MV-4-11 (cell line): ENCODE results near the gene HDAC1.

Source experiments
- DNase-seq: peaks from one replicate; lab custom pipeline; 2025; lab: John Stamatoyannopoulos, UW

Gene HDAC1

GRCh38 chr1:32330558-32331151 is 38.8 kb downstream of the HDAC1 start:
- no peak for DNase-seq

- no peak for DNase-seq
These were observed 39.7 kb downstream of the HDAC1 start for GRCh38 chr1:32331549-32331948.

- no peak for DNase-seq
These were observed 40.6 kb downstream of the HDAC1 start for GRCh38 chr1:32332290-32333079.

GRCh38 chr1:32333251-32333963 is 41.5 kb downstream of the HDAC1 start:
- DNase-seq, result no peak

GRCh38 chr1:32334274-32334861 is 42.5 kb downstream of the HDAC1 start:
- DNase-seq, result no peak

- DNase-seq, result peak; percentile 17
These were observed 43.1 kb downstream of the HDAC1 start for GRCh38 chr1:32334864-32335534.

GRCh38 chr1:32335535-32335789 is 43.6 kb downstream of the HDAC1 start:
- DNase-seq, result no peak

- DNase-seq, result peak; percentile 35
These were observed 44.1 kb downstream of the HDAC1 start, which contains the start of gene MARCKSL1 for GRCh38 chr1:32335790-32336590. Gene MARCKSL1 (minus strand): TSS chr1:32336233. CDS start chr1:32336033, 200 bp downstream.

- no peak for DNase-seq
These were observed 44.7 kb downstream of the HDAC1 start for GRCh38 chr1:32336591-32336932.

- peak; percentile 93 for DNase-seq
These were observed 45.2 kb downstream of the HDAC1 start for GRCh38 chr1:32336963-32337675.

GRCh38 chr1:32337855-32338636 is 46.2 kb downstream of the HDAC1 start:
- DNase-seq, result peak; percentile 92

GRCh38 chr1:32338637-32339145 is 46.8 kb downstream of the HDAC1 start:
- no peak for DNase-seq

- DNase-seq, result peak; percentile 94
These were observed 47.6 kb downstream of the HDAC1 start for GRCh38 chr1:32339363-32339978.

GRCh38 chr1:32341186-32341757 is 49.4 kb downstream of the HDAC1 start:
- no peak for DNase-seq

GRCh38 chr1:32341971-32342370 is 50.1 kb downstream of the HDAC1 start:
- no peak for DNase-seq

- no peak for DNase-seq
These were observed 50.8 kb downstream of the HDAC1 start for GRCh38 chr1:32342704-32343103.

GRCh38 chr1:32345289-32345827 is 53.5 kb downstream of the HDAC1 start:
- no peak for DNase-seq

GRCh38 chr1:32346532-32347157 is 54.8 kb downstream of the HDAC1 start:
- no peak for DNase-seq
